Keratinocyte (primary cell): Measurements from ENCODE around the gene LDLRAD4.

Experiments
- CTCF ChIP-seq, 3 experiments: IDR thresholded peaks in 1 of 3; conservative IDR thresholded peaks in 1 of 3; optimal IDR thresholded peaks in 1 of 3; 2 replicates in 2 of 3; 3 replicates in 1 of 3; pipeline versions ENCODE3 to v1.5.1; 2011; ENCODE audit warnings: low read length in 3 of 3, mild to moderate bottlenecking in 3 of 3, moderate library complexity in 2 of 3, control low read depth in 1 of 3, inconsistent platforms in 1 of 3; ENCODE audit not compliant: insufficient read depth in 2 of 3; ENCODE audit errors: extremely low read depth in 1 of 3
- EZH2 ChIP-seq: IDR thresholded peaks from one replicate; pipeline ENCODE4 v1.6.1; 2012; ENCODE audit warnings: inconsistent platforms, mild to moderate bottlenecking, low read length, moderate library complexity

GRCh38 chr18:13431886-13432285 lies 213.3 kb downstream of the LDLRAD4 start:
- TF ChIP-seq CTCF (optimal IDR thresholded peaks at IDR 0.05 in 1 of 3, IDR thresholded peaks at IDR 0.05 in 1 of 3, conservative IDR thresholded peaks at IDR 0.05 in 1 of 3; ENCODE audit: extremely low read depth in 1 of 3, insufficient read depth in 2 of 3, low read length in 3 of 3) (no peak), EZH2 (no peak)
